Glutamatergic neuron (in vitro differentiated cells): Measurements from ENCODE around the gene TPH2. TPM values are rescaled to one million over a fixed set of nuclear protein-coding genes. Genes with fewer than 3 reads are reported as not detected.

Experiments
- DNase-seq: peaks from one replicate; pipeline ENCODE4 v3.0.0; 2022
- H3K27ac Mint-ChIP-seq: one replicate; pipeline ENCODE4 v1.8.0; 2020; ENCODE audit warnings: mild to moderate bottlenecking, mixed read lengths, inconsistent platforms; ENCODE audit not compliant: unreplicated experiment
- H3K27me3 Mint-ChIP-seq: one replicate; pipeline ENCODE4 v1.8.0; 2020; ENCODE audit warnings: mild to moderate bottlenecking, moderate library complexity, mixed read lengths, inconsistent platforms; ENCODE audit not compliant: unreplicated experiment
- H3K36me3 Mint-ChIP-seq: one replicate; pipeline ENCODE4 v1.8.0; 2020; ENCODE audit warnings: mild to moderate bottlenecking, mixed read lengths, inconsistent platforms; ENCODE audit not compliant: unreplicated experiment
- H3K4me1 Mint-ChIP-seq: one replicate; pipeline ENCODE4 v1.8.0; 2020; ENCODE audit warnings: mild to moderate bottlenecking, low read depth, mixed read lengths, inconsistent platforms; ENCODE audit not compliant: unreplicated experiment
- H3K4me3 Mint-ChIP-seq: one replicate; pipeline ENCODE4 v1.8.0; 2020; ENCODE audit warnings: mild to moderate bottlenecking, mixed read lengths, inconsistent platforms; ENCODE audit not compliant: unreplicated experiment
- H3K9me3 Mint-ChIP-seq: one replicate; pipeline ENCODE4 v1.8.0; 2020; ENCODE audit warnings: mild to moderate bottlenecking, moderate library complexity, mixed read lengths, inconsistent platforms; ENCODE audit not compliant: unreplicated experiment
- total RNA-seq: library from RNA; stranded (reverse); fragmentation: NEBNext Ultra II Directional; extraction: Animal tissue kit (Norgen Biotek cat#: 25700); gene quantifications from one replicate; pipeline ENCODE4 v1.2.1, GENCODE V29; 2021; ENCODE audit not compliant: unreplicated experiment
- TF ChIP-seq, protein P1 (sequence below): fragments of 200-600 bp; sonication (generic); IDR thresholded peaks from one replicate; pipeline ENCODE4 v1.5.0; 2021; ENCODE audit not compliant: partially characterized antibody, unreplicated experiment

The TPH2 gene
- total RNA-seq, 1 donor from 2014 or later, result 0.34 TPM

GRCh38 chr12:71949646-71950045, 11.0 kb downstream of the TPH2 start:
- H3K27me3 Mint-ChIP-seq, result no peaks in the 10 kb centered on the region
- no peak for DNase-seq
- peaks cover 49% of the 10 kb centered on the region for H3K4me1 Mint-ChIP-seq
- TF ChIP-seq, protein P1, sequence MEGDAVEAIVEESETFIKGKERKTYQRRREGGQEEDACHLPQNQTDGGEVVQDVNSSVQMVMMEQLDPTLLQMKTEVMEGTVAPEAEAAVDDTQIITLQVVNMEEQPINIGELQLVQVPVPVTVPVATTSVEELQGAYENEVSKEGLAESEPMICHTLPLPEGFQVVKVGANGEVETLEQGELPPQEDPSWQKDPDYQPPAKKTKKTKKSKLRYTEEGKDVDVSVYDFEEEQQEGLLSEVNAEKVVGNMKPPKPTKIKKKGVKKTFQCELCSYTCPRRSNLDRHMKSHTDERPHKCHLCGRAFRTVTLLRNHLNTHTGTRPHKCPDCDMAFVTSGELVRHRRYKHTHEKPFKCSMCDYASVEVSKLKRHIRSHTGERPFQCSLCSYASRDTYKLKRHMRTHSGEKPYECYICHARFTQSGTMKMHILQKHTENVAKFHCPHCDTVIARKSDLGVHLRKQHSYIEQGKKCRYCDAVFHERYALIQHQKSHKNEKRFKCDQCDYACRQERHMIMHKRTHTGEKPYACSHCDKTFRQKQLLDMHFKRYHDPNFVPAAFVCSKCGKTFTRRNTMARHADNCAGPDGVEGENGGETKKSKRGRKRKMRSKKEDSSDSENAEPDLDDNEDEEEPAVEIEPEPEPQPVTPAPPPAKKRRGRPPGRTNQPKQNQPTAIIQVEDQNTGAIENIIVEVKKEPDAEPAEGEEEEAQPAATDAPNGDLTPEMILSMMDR, result no peak
- H3K4me3 Mint-ChIP-seq, result no peak overlapping the region
- H3K9me3 Mint-ChIP-seq, result no peaks in the 10 kb centered on the region
- no peak overlapping the region for H3K27ac Mint-ChIP-seq
- no peaks in the 10 kb centered on the region for H3K36me3 Mint-ChIP-seq

DNA sequence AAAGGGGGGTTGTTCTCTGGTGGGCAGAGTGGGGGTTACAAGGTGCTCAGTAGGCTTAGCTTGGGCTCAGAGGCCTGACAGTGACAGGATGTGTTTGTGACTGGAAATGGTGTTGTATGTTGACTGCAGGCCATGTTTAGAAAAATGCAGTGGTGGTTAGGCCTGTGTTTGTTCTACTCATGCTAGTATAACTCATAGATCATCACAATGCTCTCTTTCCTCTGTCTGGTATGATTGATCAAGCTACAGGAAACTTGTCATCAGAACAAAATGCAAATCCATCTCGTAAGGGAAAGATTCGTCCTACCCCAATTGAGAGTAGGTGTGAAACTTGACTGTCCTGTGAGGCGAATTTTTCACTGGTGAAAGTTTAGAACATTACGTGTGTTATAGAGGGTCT, 11.8 kb downstream of the TPH2 start:
- Mint-ChIP-seq H3K36me3 (no peaks in the 10 kb centered on the region), H3K27ac (no peak overlapping the region), H3K4me1 (peaks cover 43% of the 10 kb centered on the region), H3K4me3 (no peak overlapping the region), H3K9me3 (no peaks in the 10 kb centered on the region), H3K27me3 (no peaks in the 10 kb centered on the region)
- no peak for DNase-seq
- TF ChIP-seq, protein P1, result no peak

DNA sequence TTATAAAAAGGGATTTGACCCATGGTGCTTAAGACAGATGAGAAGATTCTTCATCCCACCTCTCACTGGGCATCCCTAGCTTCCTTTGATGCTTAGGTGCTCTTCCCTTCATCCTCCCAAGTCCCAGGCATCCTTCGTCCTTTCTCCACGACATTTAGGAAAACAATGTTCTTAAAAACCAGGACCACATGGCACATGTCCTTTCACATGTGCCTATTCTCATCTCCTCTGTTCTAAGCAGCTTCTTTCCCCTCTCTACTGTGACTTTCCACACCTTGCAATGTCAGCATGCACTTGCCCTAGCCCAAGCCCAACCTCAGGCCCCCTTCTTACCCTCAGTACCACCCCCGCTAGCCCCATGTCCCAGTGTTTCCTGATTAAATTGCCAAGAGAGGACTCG, 12.2 kb downstream of the TPH2 start:
- DNase-seq, result no peak
- Mint-ChIP-seq H3K4me1 (peaks cover 41% of the 10 kb centered on the region), H3K36me3 (no peaks in the 10 kb centered on the region), H3K27ac (no peak overlapping the region), H3K4me3 (no peak overlapping the region), H3K9me3 (no peaks in the 10 kb centered on the region), H3K27me3 (no peaks in the 10 kb centered on the region)
- TF ChIP-seq, protein P1, result no peak

DNA sequence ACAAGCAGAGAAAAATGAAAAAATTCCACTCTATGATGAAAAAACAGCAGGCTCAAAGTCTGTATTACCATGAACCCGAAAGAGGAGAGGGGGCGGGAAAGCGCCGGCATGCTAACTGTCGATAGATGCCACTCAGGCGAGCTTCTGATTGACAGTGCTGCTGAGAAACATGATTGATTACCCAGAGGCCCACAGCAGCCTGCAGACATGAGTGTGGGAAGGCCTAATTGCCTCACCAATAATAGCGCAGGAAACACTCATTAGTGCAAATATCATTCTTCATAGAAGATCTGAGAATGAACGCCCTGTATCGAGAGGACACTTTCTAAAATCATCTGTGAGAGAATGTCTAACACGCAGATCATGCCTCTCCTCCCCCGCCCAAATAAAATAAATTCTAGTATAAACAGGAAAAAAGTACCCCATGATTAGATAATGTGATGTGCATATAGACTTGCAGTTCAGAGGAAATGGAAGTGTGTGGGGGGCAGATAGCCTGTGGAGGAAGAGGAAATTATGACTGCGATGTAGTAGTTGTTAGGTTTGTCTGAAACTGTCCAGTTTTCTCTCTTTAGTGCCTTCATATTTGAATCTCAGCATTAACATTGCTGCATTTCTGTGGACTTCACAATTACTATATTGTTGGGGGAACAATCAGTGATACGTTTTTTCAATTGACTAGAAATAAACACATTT, 15.6 kb downstream of the TPH2 start:
- Mint-ChIP-seq H3K4me1 (peaks cover 29% of the 10 kb centered on the region), H3K9me3 (no peaks in the 10 kb centered on the region), H3K4me3 (no peak overlapping the region), H3K27me3 (no peaks in the 10 kb centered on the region), H3K36me3 (no peaks in the 10 kb centered on the region), H3K27ac (no peak overlapping the region)
- TF ChIP-seq, protein P1, result no peak
- peak; percentile 42 for DNase-seq

DNA sequence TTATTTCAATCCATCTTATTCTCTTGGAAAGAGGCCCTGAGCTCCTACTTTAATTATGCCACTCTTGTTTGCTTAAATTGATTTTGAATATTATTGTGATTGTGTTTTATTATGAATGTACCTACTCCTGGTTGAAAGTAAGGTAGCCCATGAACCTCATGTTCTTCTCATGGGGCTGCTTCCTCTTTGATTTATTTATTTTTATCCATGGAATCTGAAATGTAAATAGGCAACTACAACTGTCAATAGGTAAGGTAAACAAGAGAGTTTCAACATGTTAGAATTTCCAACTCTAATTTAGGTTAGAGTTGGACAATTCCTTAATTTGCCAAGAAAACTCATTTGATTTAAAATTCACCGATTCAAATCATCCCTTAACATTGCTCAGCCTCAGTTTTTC, 16.2 kb downstream of the TPH2 start:
- Mint-ChIP-seq H3K9me3 (no peaks in the 10 kb centered on the region), H3K4me1 (peaks cover 26% of the 10 kb centered on the region), H3K4me3 (no peak overlapping the region), H3K36me3 (no peaks in the 10 kb centered on the region), H3K27me3 (no peaks in the 10 kb centered on the region), H3K27ac (no peak overlapping the region)
- DNase-seq, result no peak
- TF ChIP-seq, protein P1, result no peak
